ENCODE measurements around the gene RNF114. TPM values are rescaled to one million over a fixed set of nuclear protein-coding genes. Genes with fewer than 3 reads are reported as not detected.

Gene RNF114
- polyA plus RNA-seq, 3 donors, result 128 to 164 (median 146) TPM

DNA sequence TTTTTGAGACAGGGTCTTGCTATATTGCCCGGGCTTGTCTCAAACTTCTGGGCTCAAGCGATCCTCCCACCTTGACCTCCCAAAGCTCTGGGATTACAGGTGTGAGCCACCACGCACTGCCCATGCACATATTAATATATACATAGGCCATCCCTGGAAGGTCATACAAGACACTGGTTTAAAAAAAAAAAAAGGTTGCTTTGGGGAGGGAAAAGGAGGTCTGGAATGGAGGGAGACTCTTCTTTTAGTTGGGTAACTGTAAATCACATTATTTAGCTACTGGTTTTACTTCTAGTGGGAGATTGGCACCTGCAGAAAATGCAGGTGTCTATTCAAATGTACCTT, 42.5 kb downstream of the RNF114 start:
- Histone ChIP-seq H3K9ac (ENCODE audit: insufficient read depth, low read length, poor library complexity, severe bottlenecking) (no peak overlapping the region), H4K20me1 (ENCODE audit: insufficient read depth, low read length) (peaks cover 7% of the 10 kb centered on the region), H3K36me3 (replicated peaks in 1 of 2; ENCODE audit: control insufficient read depth in 1 of 2, insufficient read depth in 2 of 2, low read length in 2 of 2) (no peaks in the 10 kb centered on the region), H3K4me1 (ENCODE audit: control insufficient read depth in 1 of 2, insufficient read depth in 2 of 2, low read length in 2 of 2) (peaks cover 21 to 31% of the 10 kb centered on the region in 2 donors), H3K27me3 (ENCODE audit: control insufficient read depth in 2 of 2, insufficient read depth in 2 of 2, low read length in 2 of 2) (peaks cover 0 to 10% of the 10 kb centered on the region in 2 donors), H3K4me2 (replicated peaks; ENCODE audit: extremely low read depth, low read length, poor library complexity, severe bottlenecking) (no peak overlapping the region), H3K9me3 (replicated peaks in 1 of 2; ENCODE audit: control insufficient read depth in 1 of 2, insufficient read depth in 1 of 2, low read length in 2 of 2) (no peaks in the 10 kb centered on the region), H3K79me2 (ENCODE audit: insufficient read depth, low read length) (peaks cover 4% of the 10 kb centered on the region), H2AFZ (ENCODE audit: insufficient read depth, low read depth, low read length, poor library complexity, severe bottlenecking) (peak overlapping the region; percentile 60), H3K4me3 (replicated peaks in 1 of 3; ENCODE audit: low read depth in 2 of 3, low read length in 3 of 3) (no peak overlapping the region), H3K27ac (ENCODE audit: low read depth in 1 of 2, low read length in 2 of 2) (no peak overlapping the region)
- Mint-ChIP-seq H3K27me3 (ENCODE audit: low read depth in 3 of 3) (peaks cover 22 to 26% (median 25%) of the 10 kb centered on the region in 3 donors), H3K27ac (no peak overlapping the region), H3K36me3 (peaks cover 2 to 3% of the 10 kb centered on the region in 2 donors), H3K4me1 (peaks cover 27% of the 10 kb centered on the region), H3K9me3 (no peaks in the 10 kb centered on the region), H3K4me3 (no peak overlapping the region)
- 100% methylated on average over 1 of the region's 3 CpGs for WGBS (ENCODE audit: insufficient coverage)
- no peak for DNase-seq
- TF ChIP-seq CTCF (IDR thresholded peaks at IDR 0.05), result no peak
- intact Hi-C loops (cut with micrococcal nuclease), result loop anchor here (1.0 to 10.0 kb wide), 3 partner anchors 93 to 606 kb away; no protein-coding TSS in a partner anchor

GRCh38 chr20:49979030-49979832, 43.0 kb downstream of the RNF114 start:
- Histone ChIP-seq H3K9me3 (replicated peaks in 1 of 2; ENCODE audit: control insufficient read depth in 1 of 2, insufficient read depth in 1 of 2, low read length in 2 of 2) (no peaks in the 10 kb centered on the region), H3K9ac (ENCODE audit: insufficient read depth, low read length, poor library complexity, severe bottlenecking) (peak overlapping the region; percentile 6), H3K4me3 (replicated peaks in 1 of 3; ENCODE audit: low read depth in 2 of 3, low read length in 3 of 3) (peak overlapping the region in 1 of 3 experiments; percentile 56), H3K4me1 (ENCODE audit: control insufficient read depth in 1 of 2, insufficient read depth in 2 of 2, low read length in 2 of 2) (peaks cover 23 to 37% of the 10 kb centered on the region in 2 donors), H2AFZ (ENCODE audit: insufficient read depth, low read depth, low read length, poor library complexity, severe bottlenecking) (peak overlapping the region; percentile 60), H3K36me3 (replicated peaks in 1 of 2; ENCODE audit: control insufficient read depth in 1 of 2, insufficient read depth in 2 of 2, low read length in 2 of 2) (no peaks in the 10 kb centered on the region), H3K27ac (ENCODE audit: low read depth in 1 of 2, low read length in 2 of 2) (no peak overlapping the region), H3K4me2 (replicated peaks; ENCODE audit: extremely low read depth, low read length, poor library complexity, severe bottlenecking) (peak overlapping the region; percentile 59), H4K20me1 (ENCODE audit: insufficient read depth, low read length) (peaks cover 12% of the 10 kb centered on the region), H3K79me2 (ENCODE audit: insufficient read depth, low read length) (peaks cover 7% of the 10 kb centered on the region), H3K27me3 (ENCODE audit: control insufficient read depth in 2 of 2, insufficient read depth in 2 of 2, low read length in 2 of 2) (peaks cover 0 to 10% of the 10 kb centered on the region in 2 donors)
- Mint-ChIP-seq H3K36me3 (peaks cover 7 to 8% of the 10 kb centered on the region in 2 donors), H3K9me3 (no peaks in the 10 kb centered on the region), H3K4me1 (peaks cover 33% of the 10 kb centered on the region), H3K4me3 (peak overlapping the region; percentile 24 to 51), H3K27ac (peak overlapping the region in 1 of 7 donors; percentile 79), H3K27me3 (ENCODE audit: low read depth in 3 of 3) (peaks cover 22 to 27% (median 27%) of the 10 kb centered on the region in 3 donors)
- intact Hi-C loops (cut with micrococcal nuclease), result loop anchor here (1.0 to 10.0 kb wide), 3 partner anchors 92 to 606 kb away; no protein-coding TSS in a partner anchor
- peak; percentile 100 for TF ChIP-seq CTCF (IDR thresholded peaks at IDR 0.05)
- peak; percentile 47 to 62 (median 52) for DNase-seq
- WGBS (ENCODE audit: insufficient coverage), result 13% methylated on average over 16 of the region's 37 CpGs

Data from CD14-positive monocyte (primary cell).